GM12873 (cell line): ENCODE data around the gene PXYLP1.

Experiments used
- CTCF ChIP-seq: IDR thresholded peaks from 2 replicates; pipeline ENCODE4 v1.5.1; 2012; ENCODE audit warnings: low read depth, mild to moderate bottlenecking, moderate library complexity, low read length, control low read depth; ENCODE audit not compliant: insufficient read depth; ENCODE audit errors: missing control alignments

Gene PXYLP1

DNA sequence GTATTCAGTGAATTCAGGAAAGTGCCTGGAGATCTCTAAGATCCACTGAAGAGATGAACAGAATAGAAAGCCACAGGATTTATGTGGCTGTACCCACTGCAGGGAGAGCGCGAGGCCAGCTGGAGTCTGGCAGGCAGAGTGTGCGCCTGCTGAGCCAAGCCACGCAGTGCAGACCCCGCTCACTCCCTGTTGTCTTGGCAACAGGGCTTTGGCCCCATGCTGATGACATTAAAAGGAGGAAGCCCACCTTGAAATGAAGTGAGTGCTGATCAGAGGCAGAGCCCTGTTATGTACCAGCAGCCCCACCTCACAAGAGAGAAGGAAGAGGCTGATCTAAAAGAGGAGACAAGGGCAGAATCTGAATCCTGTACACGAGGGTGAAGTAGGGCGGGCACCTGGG lies 36.7 kb downstream of the PXYLP1 start:
- no peak for TF ChIP-seq CTCF

DNA sequence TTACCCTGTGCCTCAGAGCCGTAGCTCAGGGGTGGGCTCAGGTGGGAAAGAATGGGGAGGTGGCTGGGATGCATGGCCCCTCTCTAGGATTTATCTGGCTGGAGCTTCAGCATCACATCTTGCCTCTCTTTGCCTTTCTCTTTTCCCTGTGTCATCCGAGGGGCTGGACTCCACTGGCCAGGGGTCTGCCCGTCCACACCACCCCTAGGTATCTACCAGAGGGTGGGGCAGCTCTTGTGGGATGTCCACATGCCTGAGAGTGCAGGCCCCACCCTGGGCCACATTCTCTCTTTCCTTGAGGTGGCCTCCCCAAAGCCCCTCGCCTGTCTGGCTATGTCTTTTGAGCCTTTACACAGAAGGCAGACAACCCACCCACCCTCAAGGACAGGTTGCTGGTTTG lies 37.2 kb downstream of the PXYLP1 start:
- TF ChIP-seq CTCF = no peak

DNA sequence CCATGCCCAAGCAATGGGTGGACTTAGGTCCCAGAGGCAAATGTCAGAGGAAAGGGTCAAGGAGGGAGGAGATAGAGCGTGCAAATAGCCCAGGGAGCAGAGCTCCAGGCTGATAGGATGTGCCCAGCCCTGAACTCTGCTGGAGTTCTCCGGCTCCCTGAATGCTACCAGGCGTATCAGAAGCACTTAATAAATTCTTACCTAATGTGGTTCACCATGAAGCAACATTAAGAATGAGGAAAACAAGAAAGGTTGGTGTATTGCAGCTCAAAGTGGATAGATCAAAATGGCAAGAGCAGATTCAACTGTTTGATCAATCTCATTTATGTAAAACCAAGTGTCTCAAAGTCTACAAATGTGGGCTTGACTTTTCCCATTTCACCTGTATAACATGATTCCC lies 38.3 kb downstream of the PXYLP1 start:
- no peak for TF ChIP-seq CTCF

DNA sequence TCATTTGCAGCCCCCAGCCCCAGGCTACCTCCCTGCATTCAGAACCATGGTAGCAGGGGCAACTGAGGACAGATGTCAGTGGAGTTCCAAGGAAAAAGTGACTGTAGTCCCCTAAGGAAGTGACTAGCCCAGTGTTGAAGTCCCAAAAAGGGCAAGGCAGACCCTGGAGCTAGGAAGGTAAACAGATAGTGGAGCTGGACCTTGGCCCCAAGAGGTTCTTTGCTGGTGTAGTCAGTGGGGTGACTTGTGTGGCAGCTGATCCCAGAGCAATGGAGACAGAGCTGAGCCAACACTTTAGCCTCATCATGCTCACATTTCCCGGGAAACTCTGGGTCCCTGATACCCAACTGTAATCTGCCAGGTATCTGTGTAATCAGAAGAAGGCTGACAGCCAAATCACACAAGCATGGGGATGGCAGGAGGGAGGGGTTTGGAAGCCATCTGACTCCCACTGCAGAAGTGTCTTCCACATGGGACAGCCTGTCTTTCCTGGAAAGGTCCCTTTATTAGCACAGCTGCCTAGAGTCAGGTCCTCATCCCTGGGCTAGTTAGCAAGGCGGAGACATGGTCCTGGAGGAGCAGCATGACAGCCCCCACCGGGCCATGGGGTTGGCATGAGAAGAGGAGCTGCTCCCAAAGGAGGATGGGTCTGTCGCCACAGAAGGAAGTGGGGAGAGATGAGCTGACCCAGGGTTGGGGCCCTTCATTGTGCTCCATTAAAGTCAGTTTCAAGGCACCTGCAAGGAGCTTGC lies 39.8 kb downstream of the PXYLP1 start:
- no peak for TF ChIP-seq CTCF

DNA sequence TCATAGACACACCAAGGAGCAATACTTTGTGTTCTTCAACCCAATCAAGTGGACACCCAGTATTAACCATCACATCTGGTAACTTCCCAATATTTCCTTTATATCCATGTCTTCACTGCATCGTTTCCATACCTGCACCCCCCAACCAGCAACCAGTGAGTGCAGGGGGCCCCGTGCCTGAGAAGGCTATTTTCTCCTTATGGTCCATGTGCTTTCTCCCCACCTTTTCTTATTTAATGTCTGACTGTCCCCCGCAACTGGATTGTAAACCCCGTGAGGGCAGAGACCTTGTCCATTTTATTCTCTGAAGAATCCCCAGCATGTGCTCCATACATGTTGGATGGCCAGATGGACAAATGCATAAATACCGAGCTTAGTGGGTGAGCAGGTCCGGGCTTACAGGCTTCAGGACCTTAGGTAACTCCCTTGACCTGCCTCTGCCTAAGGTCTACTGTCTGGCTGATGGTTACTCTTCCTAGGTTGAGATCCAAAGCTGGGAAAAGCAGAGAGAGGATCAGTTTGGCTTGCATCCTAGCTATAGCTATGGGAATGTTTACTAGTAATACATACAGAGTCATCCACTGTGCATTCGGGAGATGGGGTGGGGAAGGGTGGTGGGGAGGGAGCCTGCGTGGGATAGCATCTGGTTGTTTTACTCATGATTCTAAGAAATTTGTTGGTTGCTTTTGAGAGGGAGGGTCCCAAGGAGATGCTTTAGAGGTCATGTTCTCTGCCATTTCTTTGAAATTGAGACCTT lies 41.5 kb downstream of the PXYLP1 start:
- TF ChIP-seq CTCF = no peak

GRCh38 chr3:141273700-141274410 lies 42.2 kb downstream of the PXYLP1 start:
- no peak for TF ChIP-seq CTCF

- no peak for TF ChIP-seq CTCF
These were observed 42.9 kb downstream of the PXYLP1 start for GRCh38 chr3:141274411-141275031.
